Smooth muscle cell (in vitro differentiated cells): ENCODE data around the gene RERE. TPM values are rescaled to one million over a fixed set of nuclear protein-coding genes. Genes with fewer than 3 reads are reported as not detected.
A peak's percentile ranks its signal among the peaks of the same experiment; 100 is the strongest.

Source experiments
- DNase-seq: peaks from one replicate; lab custom pipeline; 2025; ENCODE audit not compliant: unreplicated experiment; lab: John Stamatoyannopoulos, UW
- H2AFZ ChIP-seq: fragments of 200-600 bp; sonication (generic); 2 replicates; pipeline ENCODE4 v1.6.0; 2016; ENCODE audit warnings: antibody characterized with exemption, low read depth, mild to moderate bottlenecking
- H3F3A ChIP-seq: fragments of 200-600 bp; sonication (generic); 2 replicates; pipeline ENCODE4 v1.6.0; 2017; ENCODE audit warnings: antibody characterized with exemption, low read depth
- H3K27ac ChIP-seq: fragments of 200-600 bp; sonication (generic); 2 replicates; pipeline ENCODE4 v1.5.1; 2016; ENCODE audit warnings: low read depth, mild to moderate bottlenecking
- H3K27me3 ChIP-seq: fragments of 200-600 bp; sonication (generic); 2 replicates; pipeline ENCODE4 v1.6.1; 2016; ENCODE audit warnings: low read depth, mild to moderate bottlenecking
- H3K36me3 ChIP-seq: fragments of 200-600 bp; sonication (generic); 2 replicates; pipeline ENCODE4 v1.5.1; 2016; ENCODE audit warnings: low read depth
- H3K4me1 ChIP-seq: fragments of 200-600 bp; sonication (generic); 2 replicates; pipeline ENCODE4 v1.5.1; 2016; ENCODE audit warnings: low read depth
- H3K4me2 ChIP-seq: fragments of 200-600 bp; sonication (generic); 2 replicates; pipeline ENCODE4 v1.6.0; 2016; ENCODE audit warnings: mild to moderate bottlenecking
- H3K4me3 ChIP-seq: fragments of 200-600 bp; sonication (generic); 2 replicates; pipeline ENCODE4 v1.5.1; 2016; ENCODE audit warnings: mild to moderate bottlenecking
- H3K79me2 ChIP-seq: fragments of 200-600 bp; sonication (generic); 2 replicates; pipeline ENCODE4 v1.6.0; 2016; ENCODE audit warnings: low read depth, mild to moderate bottlenecking
- H3K9ac ChIP-seq: fragments of 200-600 bp; sonication (generic); 2 replicates; pipeline ENCODE4 v1.6.0; 2016; ENCODE audit warnings: low read depth
- H3K9me3 ChIP-seq: fragments of 200-600 bp; sonication (generic); replicated peaks from 2 replicates; pipeline ENCODE4 v1.5.1; 2016; ENCODE audit warnings: low read depth
- H4K20me1 ChIP-seq: fragments of 200-600 bp; sonication (generic); 2 replicates; pipeline ENCODE4 v1.6.0; 2016; ENCODE audit warnings: low read depth
- CTCF ChIP-seq: fragments of 200-600 bp; sonication (generic); IDR thresholded peaks from 2 replicates; pipeline ENCODE4 v1.5.1; 2017; ENCODE audit warnings: borderline replicate concordance, mild to moderate bottlenecking, antibody characterized with exemption; ENCODE audit not compliant: insufficient read depth, poor library complexity, severe bottlenecking
- WGBS: methylation state at CpG from one replicate; pipeline ENCODE4 v1.1.7; 2016; ENCODE audit warnings: low lambda C conversion rate; 5-methylcytosine and 5-hydroxymethylcytosine counted together
- polyA plus RNA-seq: library from polyadenylated mRNA; unstranded; fragments of >200 nt; fragmentation: Nextera tagmentation; extraction: Ambion mirVana; gene quantifications from 2 replicates; pipeline ENCODE4 v1.2.1, GENCODE V29; 2016
- total RNA-seq: library from RNA; depleted of rRNA; stranded (reverse); fragments of >200 nt; gene quantifications from 2 replicates; pipeline ENCODE4 v1.2.3, GENCODE V29; 2014

RERE gene
- total and polyA plus RNA-seq, 2 experiments from 2014 or later: 45.6 to 59.2 TPM

DNA sequence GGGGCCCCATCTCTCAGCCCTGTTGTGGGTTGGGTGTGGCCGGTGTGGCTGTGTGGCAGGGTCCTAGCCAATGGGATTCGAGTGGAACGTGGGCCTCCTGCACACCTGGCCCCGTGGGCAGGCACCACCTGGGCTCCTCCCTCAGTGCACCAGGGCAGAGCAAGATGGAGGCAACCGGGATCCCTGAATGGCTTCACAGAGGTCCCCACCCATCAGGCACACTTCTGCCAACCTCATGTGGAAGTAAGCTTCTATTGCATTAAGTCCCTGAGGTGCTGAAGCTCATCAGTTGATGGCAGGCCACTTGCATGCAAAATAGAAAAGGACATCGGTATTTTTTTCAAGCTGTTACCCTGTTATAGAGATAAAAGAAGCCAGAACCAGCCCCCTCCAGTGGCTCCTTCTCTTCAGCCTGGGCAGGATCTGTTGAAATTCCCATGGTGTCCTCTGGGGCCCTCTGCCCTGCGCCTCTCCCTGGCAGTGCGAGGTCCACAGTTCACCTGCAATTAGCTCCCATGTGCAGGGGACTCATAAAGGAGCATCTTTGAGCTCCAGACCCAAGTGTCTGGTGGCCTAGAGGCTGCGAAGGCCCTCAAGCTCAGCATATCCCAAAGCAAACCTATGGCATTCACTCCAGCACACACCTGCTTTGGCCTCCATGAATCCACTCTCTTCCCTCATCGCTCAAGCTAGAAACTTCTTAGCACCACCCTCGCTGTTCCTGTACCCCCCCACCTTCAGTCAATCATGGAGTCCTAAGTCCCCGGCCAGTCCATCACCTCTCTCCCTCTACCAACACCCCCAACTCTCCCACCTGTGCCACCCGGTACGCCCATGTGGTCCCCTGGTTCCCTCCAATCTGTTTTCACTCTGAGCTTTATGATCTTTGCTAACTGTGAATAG, 501.6 kb downstream of the RERE start:
- H3K27me3 ChIP-seq: no peaks in the 10 kb centered on the region
- 86% methylated on average over 14 of the region's 14 CpGs for WGBS
- no peak overlapping the region for H3K27ac ChIP-seq
- TF ChIP-seq CTCF: no peak
- H3K4me1 ChIP-seq: peaks cover 11% of the 10 kb centered on the region
- no peaks in the 10 kb centered on the region for H3F3A ChIP-seq
- H3K9me3 ChIP-seq: no peaks in the 10 kb centered on the region
- DNase-seq: no peak
- no peaks in the 10 kb centered on the region for H3K79me2 ChIP-seq
- peak overlapping the region; percentile 52 for H3K4me2 ChIP-seq
- H4K20me1 ChIP-seq: no peaks in the 10 kb centered on the region
- no peaks in the 10 kb centered on the region for H3K36me3 ChIP-seq
- H3K9ac ChIP-seq: no peak overlapping the region
- H2AFZ ChIP-seq: no peak overlapping the region
- no peak overlapping the region for H3K4me3 ChIP-seq

GRCh38 chr1:8314346-8315280, 502.8 kb downstream of the RERE start:
- no peaks in the 10 kb centered on the region for H3K36me3 ChIP-seq
- peak overlapping the region; percentile 52 for H3K4me2 ChIP-seq
- H3F3A ChIP-seq: no peaks in the 10 kb centered on the region
- TF ChIP-seq CTCF: peak; percentile 91
- H3K27ac ChIP-seq: no peak overlapping the region
- no peak overlapping the region for H3K4me3 ChIP-seq
- H3K79me2 ChIP-seq: no peaks in the 10 kb centered on the region
- no peak overlapping the region for H3K9ac ChIP-seq
- H3K27me3 ChIP-seq: no peaks in the 10 kb centered on the region
- H3K4me1 ChIP-seq: peaks cover 11% of the 10 kb centered on the region
- 40% methylated on average over 20 of the region's 21 CpGs for WGBS
- no peaks in the 10 kb centered on the region for H3K9me3 ChIP-seq
- DNase-seq: peak; percentile 22
- H2AFZ ChIP-seq: peak overlapping the region; percentile 33
- H4K20me1 ChIP-seq: no peaks in the 10 kb centered on the region

GRCh38 chr1:8313231-8313630, 504.2 kb downstream of the RERE start:
- H3K27me3 ChIP-seq: no peaks in the 10 kb centered on the region
- H3K9me3 ChIP-seq: no peaks in the 10 kb centered on the region
- no peak overlapping the region for H3K27ac ChIP-seq
- no peak for DNase-seq
- no peak overlapping the region for H3K9ac ChIP-seq
- TF ChIP-seq CTCF: no peak
- H3K36me3 ChIP-seq: no peaks in the 10 kb centered on the region
- 95% methylated on average over 6 of the region's 6 CpGs for WGBS
- no peaks in the 10 kb centered on the region for H4K20me1 ChIP-seq
- no peak overlapping the region for H3K4me3 ChIP-seq
- no peak overlapping the region for H2AFZ ChIP-seq
- H3K4me1 ChIP-seq: peaks cover 11% of the 10 kb centered on the region
- no peaks in the 10 kb centered on the region for H3K79me2 ChIP-seq
- H3K4me2 ChIP-seq: no peak overlapping the region
- H3F3A ChIP-seq: no peaks in the 10 kb centered on the region
